Activated CD4-positive, alpha-beta T cell treated with anti-CD3 and anti-CD28 coated beads for 4 hours (primary cell): ENCODE measurements around the gene TECPR1.
"Not testable (repeated sequence)": the region's sequence is repeated elsewhere in the genome, so short reads cannot be mapped to it uniquely, and the experiment has no call there.

Source experiments
- DNase-seq, 2 donors: peaks; one replicate each; pipeline ENCODE4 v3.0.0-alpha.2; 2020

The TECPR1 gene

DNA sequence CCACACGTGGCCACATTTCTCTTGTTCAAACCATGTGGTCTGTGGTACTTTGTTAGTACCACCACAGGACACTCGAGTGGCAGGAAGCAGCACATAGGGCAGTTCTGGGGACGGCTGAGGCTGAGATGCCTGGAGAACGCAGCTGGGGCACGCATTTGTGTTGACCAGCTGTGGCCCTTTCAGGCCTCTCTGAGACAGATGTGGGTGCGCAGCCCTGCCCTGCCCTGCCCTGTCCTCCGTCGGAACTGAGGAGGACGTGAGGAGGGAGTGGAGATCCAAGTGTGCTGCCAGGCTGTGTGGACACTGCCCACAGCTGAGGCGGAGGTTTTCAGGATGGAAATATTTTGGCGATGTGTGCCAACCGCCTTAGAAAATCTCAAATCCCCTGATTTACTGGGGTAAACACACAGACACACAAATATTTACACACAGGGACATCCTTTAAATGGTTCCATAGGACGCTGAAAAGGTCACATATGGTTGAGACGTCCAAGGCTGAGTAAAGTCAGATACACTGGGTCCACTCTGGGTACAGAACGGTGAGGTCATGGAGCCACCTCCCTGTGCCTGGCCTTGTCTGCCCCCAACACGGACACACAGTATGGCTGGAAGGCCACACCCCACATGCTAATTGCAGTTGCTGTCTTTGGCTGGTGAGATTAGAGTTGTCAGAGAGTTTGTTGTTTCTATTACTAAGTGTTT, 26.0 kb downstream of the TECPR1 start:
- DNase-seq: no peak

DNA sequence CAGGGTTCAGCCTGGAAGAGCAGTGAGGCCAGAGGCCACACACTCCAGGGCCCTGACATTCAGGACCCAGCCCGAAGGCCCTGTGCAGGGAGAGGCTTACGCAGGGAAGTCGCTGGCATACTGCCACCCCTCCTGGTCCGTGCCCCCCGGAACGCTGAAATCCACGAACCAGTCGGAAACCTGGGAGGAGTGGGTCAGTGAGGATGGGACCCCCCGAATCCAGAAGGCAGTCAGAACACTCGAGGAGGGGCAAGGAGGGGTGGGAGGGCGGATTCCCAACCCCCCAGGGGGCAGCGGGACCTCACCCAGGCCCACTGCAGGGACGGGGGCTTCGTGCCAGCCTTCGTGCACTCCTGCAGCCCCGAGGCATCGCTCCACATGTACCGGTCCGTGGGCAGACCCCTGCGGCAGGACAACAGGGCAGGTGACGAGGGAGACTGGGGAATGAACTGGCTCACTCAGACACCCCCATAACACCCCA, 27.3 kb downstream of the TECPR1 start:
- DNase-seq: no peak

DNA sequence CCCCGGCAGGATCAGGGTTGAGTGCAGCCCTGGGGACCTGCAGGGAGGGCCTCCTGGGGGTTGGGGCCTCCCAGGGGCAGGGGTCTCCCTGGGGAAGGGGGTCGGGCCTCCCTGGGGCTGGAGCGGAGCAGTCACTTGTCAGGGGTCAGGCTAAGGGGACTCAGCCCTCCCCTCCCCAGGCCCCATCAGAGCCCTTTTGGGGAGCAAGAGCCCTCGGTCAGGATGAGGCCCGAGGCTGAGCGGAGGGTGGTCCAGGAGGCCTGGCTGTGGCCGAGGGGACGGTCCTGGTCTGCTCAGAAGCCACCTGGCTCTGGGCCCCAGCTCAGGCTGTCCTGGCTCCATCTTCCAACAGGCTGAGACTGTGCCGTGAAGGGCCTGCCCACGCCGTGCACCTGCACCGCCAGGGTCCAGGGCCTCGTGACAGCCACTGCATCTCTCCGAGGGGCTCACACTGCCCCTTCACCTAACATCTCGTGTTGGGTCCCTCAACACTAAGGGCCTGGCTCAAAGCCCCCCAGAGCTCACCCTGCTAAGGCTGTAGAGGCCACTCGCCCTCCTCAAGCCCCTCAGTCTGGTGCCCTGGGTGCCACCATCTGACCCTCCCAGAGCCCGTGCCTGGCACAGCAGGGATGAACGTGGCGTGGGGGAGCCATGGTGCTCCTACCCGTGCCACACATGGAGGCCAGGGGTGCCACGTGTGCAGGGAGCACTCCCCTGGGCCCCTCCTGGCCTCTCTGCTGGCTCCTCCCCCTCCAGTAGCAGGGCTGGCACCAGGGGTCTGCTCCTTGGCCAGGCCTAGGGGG, 27.9 kb downstream of the TECPR1 start:
- no peak for DNase-seq

DNA sequence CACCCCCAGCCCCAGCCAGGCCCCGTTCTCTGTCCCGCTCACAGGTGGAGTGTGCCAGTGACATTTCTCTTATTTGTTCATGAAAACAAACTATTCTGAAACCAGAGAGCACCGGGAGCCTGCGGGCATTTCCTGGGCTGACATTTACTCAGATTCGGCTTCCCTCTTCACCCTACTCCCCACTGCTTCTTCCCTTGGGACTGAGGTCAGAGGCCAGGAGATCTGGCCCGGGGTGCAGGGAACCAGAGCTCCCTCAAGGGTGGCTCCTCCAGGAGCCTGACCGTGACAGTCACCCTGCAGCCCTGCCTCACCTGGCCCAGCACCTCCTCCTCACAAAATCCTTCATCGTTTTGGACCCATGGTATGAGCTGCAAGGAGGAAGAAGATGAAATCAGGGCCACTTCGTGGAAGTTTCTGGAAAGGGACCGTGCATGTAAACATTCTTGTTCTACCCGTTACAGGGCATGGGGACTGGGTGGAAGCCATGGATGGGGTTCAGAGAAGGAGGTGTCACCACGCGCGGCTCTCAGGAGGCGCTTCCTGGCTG, 28.6 kb downstream of the TECPR1 start:
- no peak for DNase-seq

DNA sequence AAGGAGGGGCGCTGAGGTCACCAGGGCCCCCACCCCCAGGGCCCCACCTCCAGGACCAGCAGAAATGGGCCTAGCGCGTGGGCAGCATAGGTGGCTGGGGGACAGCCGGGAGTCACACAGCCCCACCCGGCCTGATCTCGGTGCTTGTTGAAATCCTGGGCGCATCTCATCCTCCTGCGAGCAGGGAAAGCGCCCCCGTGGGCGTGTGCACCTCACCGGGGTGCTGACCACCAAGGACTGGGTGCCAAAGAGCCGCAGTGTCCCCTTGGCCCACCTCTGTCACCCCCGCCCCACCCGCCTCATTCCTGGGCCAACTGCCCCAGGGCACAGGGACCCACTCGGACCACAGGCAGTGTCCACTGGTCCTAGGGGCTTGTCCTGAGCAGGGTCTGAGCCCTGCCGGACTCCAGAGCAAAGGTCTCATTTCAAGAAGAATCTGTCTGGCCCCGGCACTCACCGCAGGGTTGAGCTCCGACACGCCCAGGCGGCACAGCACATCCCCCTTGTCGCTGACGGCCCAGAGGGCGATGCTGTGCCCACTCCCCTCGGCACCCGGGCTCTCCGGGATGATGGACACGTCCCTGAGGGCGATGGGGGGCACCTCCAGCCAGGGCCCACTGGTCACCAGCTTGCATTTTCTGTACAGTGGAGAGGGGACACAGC, 29.4 kb downstream of the TECPR1 start:
- no peak for DNase-seq

DNA sequence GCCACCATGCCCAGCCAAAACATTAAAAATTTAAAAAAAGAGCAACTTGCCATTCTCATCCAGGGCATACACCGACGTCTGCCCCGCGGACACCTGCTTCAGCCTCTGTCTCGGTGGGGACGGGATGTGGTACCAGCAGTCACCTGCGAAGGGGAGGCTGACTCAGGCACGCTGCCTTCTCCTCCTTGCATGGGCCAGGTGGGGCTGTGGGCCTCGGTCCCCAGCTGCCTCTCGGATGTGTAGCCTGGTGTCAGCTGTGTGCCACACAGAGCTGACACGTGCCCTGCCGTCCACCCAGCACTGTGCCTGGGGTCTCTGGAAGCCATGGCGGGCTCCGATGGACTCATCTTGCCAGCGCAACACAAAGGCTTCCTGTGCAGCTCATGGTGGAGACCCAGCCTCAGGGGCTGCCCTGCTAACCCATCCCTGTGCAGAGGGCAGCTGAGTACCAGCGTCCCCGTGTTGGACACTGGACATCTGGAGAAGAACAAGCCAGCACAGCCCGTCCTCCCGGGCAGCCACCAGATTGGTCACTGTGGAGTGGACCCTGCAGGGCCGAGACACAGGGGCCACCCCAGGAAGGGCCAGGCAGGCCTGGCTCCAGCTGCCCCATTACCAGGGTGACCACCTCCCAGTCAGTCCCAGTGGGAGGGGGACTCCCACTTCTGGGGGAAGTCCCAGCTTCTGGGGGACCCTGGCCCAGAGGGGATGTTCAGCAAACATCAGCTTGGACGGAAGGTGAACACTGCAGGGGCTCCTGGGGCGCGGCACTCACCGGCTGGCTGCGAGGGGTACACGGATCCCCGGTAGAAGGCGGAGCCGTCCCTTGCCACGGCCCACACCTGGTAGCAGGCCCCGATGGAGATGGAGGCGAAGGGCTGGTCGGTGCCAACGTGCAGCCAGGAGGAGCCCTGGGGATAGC, 30.2 kb downstream of the TECPR1 start:
- DNase-seq: no peak

DNA sequence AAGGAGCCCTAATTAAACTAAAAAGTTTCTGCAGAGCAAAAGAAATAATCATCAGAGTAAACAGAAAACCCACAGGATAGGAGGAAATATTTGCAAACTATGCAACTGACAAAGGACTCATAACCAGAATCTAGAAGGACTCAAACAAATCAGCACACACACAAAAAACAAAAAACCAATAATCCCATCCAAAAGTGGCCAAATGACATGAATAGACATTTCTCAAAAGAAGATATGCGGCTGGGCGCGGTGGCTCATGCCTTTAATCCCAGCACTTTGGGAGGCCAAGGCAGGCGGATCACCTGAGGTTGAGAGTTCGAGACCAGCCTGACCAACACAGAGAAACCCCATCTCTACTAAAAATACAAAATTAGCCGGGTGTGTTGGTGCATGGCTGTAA, 32.6 kb downstream of the TECPR1 start:
- DNase-seq: not testable (repeated sequence)

DNA sequence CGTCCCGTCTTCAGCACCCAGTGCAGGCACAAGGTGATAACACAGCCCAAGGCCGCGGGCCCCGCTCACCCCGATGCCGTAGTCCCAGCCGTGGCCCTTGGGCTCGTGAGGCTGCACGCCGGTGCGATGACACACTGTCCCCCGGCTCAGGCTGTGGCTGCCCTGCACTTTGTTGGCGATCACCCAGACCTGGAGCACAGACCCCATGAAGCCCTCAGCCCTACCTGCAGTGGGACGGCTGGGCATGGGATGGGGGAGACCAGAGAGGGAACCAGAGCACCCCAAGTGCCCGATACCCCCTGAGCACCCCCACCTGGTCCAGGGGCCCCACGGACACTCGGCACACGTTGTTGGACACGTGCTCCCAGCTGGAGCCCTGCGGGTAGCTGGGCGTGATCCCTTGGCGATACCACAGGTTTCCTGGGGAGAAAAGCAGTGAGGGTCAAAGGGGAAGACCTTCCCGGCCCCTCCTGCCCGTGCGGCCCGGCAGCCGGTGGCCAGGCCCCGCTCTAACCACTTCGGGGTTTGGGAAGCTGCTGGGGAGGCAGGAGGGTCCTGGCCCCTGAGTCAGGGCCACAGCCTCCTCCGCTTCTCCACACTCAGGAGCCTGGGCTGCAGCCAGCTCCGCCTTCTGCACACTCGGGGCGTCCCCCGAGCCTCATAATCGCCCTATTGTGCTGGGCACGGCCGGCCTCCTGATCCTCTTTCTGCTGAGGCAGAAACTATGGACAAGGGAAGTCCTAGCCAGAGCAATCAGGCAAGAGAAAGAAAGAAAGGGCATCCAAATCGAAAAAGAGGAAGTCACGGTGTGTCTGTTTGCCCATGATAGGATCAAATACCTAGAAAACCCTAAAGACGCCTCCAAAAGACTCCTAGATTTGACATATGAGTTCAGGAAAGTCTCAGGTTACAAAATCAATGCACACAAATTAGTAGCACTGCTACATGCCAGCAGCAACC, 34.1 kb downstream of the TECPR1 start:
- no peak for DNase-seq

DNA sequence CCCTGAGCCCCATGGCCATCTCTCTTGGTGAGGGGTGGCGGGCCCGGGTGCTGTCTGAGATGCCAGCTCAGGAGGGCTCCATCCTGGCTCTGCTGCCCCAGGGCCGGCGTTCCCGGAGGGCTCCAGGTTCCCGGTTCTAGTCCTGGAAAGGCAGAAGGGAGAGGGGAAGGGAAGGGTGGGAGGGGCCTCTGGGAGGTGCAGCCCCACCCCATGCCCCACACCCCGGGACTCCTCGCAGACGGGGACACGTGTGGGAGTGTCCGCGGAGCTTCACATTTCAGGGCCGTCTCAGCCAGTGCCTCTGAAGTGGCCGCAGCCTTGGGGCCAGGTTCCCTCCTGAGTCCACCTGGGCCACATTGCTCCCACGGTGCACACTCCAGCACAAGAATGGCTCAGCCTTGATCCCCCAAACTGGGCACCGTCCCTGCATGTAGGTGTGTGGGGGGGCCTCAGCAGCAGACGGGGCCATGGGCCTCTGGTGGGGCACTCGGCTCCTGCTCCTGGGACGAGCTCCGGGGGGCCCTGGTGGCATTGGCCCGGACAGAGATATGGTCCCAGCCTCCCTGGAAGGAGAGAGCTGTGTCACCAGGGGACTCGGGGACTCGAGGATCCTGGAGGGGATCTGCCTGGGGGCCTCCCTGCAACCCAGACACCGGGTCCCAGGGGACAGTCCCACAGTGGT, 35.0 kb downstream of the TECPR1 start:
- DNase-seq: no peak

DNA sequence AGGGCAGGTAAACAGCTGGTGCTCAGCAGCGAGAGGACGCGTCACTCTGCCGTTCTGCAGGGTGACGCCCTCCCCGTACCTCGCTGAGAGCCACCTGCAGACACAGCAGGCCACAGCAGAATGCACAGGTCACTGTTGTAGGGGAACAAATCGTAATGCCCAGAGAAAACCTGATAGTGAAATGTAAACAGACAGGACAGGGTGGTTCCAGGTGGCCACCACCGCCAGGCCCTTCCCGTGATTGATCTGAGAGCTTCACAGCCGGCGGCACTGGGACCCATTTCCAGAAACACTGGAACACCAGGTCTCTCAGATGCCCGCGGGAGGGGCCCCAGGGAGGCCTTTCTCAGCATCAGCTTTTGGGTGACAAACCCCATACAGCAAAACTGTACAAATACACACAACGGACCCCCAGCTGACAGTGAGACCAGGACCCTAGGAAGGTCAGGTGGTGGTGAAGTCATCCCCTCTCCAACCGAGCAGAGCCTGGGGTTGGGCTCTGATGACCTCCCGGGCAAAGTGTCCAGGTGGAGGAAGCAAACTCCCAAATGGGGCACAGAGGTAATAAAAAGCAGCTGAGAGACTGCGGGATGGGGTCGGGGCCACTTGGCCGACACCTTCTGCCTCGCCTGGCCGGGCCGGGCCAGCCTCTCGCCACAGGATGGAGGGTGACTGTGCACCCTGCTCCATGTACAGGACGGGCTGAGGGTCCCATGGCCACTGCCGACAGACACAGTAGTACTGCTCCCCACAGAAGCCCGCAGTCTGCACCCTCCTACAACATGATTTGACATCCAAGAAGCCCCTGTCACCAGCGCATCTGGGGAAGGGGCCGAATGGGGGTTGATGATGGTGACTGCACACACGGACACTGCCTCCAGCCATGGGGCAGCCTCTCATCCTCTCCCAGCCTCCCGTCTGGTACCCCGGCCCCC, 36.2 kb downstream of the TECPR1 start:
- no peak for DNase-seq

DNA sequence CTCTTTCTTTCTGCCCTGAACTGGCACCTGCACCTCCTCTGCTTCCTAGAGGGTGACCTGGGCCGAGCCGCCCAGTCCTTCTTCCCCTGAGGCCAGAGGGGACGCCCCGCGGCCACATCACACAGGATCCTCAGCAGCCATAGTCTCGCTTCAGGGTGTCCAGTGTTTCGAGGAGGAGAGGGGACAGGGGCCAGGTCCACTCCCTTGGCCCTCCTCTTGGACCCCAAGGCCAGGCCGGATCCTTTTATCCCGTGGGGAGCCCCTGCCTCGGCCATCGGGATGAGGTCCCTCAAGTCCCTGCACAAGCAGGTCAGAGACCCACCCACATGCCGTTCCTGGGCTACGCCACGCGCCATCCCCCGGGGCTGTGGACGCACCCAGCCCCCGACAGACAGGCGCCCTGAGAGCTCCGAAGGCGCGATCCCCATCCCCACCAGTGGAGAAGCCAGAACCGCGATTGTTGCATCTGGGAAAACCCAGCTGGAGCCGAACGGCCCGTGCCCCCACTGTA, 37.2 kb downstream of the TECPR1 start:
- DNase-seq: no peak

DNA sequence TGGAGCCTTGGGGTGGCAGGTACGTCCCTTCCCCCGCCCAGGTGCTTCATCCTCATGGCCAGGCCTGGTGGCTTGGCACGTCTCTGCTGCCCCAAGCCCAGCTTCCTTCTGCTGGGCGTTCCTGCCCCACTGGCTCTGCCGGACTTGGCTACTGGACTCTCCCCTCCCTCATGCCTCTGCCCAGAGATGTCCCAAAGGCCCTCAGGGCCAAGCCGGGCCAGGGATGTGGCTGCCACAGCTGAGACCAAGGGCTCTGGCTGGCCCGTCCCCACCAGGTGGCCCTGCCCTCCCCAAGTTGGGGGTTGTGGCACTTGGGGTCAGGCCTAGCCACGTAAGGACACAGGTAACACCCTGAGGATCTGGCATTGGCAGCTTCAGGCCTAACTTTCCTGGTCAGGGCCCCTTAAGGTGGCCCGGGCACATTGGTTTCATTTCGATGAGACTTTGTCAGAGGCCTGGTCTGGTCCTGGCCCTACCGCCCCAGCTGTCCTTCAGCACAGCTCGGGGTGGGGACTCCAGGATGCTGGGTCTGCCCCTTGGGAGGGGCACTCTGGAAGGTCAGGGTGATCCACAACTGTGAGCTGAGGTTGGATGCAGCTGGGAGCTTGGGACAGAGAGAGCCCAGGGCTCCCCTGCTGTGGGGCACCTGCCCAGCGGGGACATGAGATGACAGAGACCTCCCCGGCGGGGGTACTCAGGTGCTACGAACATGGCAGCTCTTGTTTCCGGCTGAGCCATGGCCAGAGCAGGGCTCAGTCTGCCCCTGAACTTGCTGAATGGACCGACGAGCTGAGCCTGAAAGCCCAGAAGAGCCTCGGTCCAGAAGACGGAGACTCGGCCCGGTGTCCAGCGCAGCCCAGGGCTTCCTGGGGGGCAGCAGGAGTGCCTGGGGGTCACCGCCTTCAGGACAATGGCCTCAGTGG, 37.9 kb downstream of the TECPR1 start:
- no peak for DNase-seq

DNA sequence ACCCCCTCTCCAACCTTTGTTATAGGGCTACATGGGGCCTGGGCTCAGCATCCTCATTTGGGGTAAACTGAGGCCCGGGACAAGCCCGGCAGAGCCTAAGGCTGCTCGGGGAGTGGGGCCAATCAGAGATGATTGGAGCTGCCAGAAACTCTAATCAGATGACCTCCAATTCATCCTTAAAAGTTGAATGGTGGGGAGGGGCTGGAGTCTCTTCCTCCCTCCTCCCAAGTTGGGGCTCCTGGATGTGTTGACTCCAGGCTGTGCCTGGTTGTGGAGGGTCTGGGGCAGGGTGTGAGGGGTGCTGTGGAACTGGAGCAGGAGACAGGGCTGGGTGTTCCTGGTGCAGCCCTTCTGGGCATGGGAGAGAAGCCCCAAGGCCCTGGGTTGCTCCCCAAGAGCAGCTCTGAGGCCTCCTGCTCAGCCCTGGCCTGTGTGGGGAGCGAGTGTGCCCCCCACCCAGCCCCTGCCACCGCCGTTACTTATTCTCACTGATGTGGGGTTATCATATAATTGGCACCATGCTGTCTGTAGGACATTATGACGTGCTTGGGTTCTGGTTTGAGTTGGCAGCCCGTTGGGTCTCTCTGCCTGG, 38.6 kb downstream of the TECPR1 start:
- DNase-seq: no peak

DNA sequence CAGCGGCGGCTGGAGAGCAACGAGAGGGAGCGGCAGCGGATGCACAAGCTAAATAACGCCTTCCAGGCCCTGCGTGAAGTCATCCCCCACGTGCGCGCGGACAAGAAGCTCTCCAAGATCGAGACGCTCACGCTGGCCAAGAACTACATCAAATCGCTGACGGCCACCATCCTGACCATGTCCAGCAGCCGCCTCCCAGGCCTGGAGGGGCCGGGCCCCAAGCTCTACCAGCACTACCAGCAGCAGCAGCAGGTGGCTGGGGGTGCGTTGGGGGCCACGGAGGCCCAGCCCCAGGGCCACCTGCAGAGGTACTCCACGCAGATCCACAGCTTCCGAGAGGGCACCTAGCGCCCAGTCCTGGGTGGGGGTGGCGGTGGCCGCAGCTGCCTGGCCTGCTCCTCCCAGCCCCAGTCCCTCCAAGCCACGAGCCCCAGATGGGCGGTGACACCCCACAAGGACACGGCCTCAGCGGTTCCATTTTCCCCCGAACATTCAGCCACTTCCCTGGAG, 39.4 kb downstream of the TECPR1 start:
- no peak for DNase-seq

DNA sequence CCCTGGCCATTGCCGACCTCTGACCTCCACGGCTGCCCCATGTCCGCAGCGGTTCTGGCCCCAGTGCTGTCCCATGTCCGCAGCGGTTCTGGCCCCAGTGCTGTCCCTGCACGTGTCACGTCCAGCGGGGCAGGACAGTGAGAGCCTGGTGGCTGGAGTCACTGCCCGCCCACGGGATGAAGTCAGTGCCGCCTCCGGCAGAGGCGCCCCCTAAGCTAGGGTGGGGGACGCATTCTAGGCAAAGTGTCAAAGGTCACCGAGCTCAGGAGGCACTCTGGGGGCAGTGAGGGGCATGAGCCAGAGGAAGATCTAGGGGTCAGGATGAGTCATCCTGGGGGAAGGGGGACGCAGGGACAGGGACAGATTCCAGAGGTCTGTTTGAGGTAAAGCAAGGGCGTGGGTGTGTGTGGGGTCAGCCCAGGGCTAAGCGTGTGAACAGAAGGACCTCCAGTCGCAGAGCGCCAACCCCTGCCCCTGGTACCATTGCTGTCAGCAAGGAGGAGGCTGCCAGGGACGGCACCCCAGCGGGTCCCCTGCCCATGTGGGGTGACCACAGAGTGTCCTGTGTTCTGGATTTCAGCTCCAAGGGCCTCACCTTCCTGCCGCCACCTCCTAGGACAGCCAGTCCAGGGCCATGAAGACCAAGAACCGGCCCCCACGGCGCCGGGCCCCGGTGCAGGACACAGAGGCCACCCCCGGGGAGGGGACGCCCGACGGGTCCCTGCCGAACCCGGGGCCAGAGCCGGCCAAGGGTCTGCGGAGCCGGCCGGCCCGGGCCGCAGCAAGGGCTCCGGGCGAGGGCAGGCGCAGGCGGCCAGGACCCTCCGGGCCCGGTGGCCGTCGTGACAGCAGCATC, 40.1 kb downstream of the TECPR1 start:
- no peak for DNase-seq

DNA sequence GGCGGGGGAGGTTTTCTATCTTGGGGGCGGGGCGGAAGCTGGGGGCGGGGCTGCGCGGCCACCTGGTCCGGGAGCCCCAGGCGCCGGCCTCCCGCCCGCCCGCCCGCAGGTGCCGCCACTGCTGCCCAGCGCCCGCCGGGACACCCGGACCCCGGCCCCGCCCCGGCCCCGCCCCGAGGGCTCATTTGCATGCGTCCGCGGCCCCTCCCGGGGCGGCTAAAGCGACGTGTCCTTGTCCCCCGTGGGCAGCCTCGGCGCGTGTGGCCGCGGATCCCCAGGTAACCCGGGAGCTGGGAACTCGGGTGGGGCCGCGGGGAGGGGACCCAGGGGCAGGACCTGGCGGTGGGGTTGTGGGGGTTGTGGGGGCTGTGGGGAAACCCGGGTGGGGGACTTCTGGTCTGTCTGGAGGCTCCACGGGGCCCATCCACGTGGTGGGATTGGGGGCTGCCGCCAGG, 40.8 kb downstream of the TECPR1 start, which contains the start of gene BHLHA15:
Gene BHLHA15 (plus strand): TSS at position 219 of the 455 bp plus-strand sequence. CDS start 871 bp downstream, outside the sequence.
- no peak for DNase-seq
